Measurements from ENCODE around the gene IFI44. TPM values are rescaled to one million over a fixed set of nuclear protein-coding genes. Genes with fewer than 3 reads are reported as not detected.

IFI44 gene
- total and polyA plus RNA-seq, 10 of the 15 experiments (the other 5 are each of a cell fraction or from before 2014, with no cell fraction given) = 37.7 to 272 (median 90.9) TPM

GRCh38 chr1:78712467-78713051, 62.9 kb downstream of the IFI44 start:
- Histone ChIP-seq H3K4me3 (no peak overlapping the region), H3K27ac (ENCODE audit: control insufficient read depth, insufficient read depth) (no peak overlapping the region), H2AFZ (ENCODE audit: control insufficient read depth, low read depth, low read length) (no peak overlapping the region), H4K20me1 (ENCODE audit: control insufficient read depth, insufficient read depth) (no peaks in the 10 kb centered on the region), H3K9ac (ENCODE audit: control insufficient read depth, insufficient read depth, low read length) (no peak overlapping the region), H3K79me2 (ENCODE audit: control insufficient read depth, insufficient read depth, low read length) (no peaks in the 10 kb centered on the region), H3K4me2 (ENCODE audit: control insufficient read depth, insufficient read depth) (no peak overlapping the region), H3K27me3 (replicated peaks in 1 of 2; ENCODE audit: control insufficient read depth in 2 of 2, insufficient read depth in 2 of 2, low read length in 1 of 2) (no peaks in the 10 kb centered on the region; a peak in 1 of 4 replicates), H3K36me3 (ENCODE audit: control insufficient read depth in 2 of 2, insufficient read depth in 2 of 2, low read length in 1 of 2) (no peaks in the 10 kb centered on the region), H3K9me3 (replicated peaks; ENCODE audit: control insufficient read depth, insufficient read depth, low read length) (no peaks in the 10 kb centered on the region), H3K4me1 (ENCODE audit: control insufficient read depth, insufficient read depth, low read length) (no peaks in the 10 kb centered on the region)
- ChIA-PET SMC1A (ENCODE audit: uncharacterized antibody, unreplicated experiment) (no interaction called here), CTCF (interaction anchor here (1.7 kb wide), 1 partner anchor 8 kb away, joined by 4 read pairs; no protein-coding TSS in a partner anchor), RAD21 (ENCODE audit: unreplicated experiment) (no interaction called here), POLR2A (no interaction called here)
- intact Hi-C loops (cut with micrococcal nuclease; ENCODE audit: unreplicated experiment) (no loop called here), in situ Hi-C loops (cut with MboI) (no loop called here)
- ATAC-seq (no peak), DNase-seq (ENCODE audit: low read depth, low spot score) (no peak), FAIRE-seq (no peak)
- no TSS peak for BruUV-seq (replicated peaks)
- TF ChIP-seq RCOR1 (conservative IDR thresholded peaks at IDR 0.05; ENCODE audit: low read depth, low read length) (no peak), HDAC2 (IDR thresholded peaks at IDR 0.05) (no peak), JUND (IDR thresholded peaks at IDR 0.05; ENCODE audit: low read depth, low read length) (no peak), BCL11A (IDR thresholded peaks at IDR 0.05; ENCODE audit: low read depth, low read length) (no peak), SIX5 (IDR thresholded peaks at IDR 0.05; ENCODE audit: low read depth, low read length, severe bottlenecking) (no peak), CREB1 (IDR thresholded peaks at IDR 0.05; ENCODE audit: low read depth) (no peak), GATAD2B (conservative IDR thresholded peaks at IDR 0.05; ENCODE audit: low read depth) (no peak), USF1 (IDR thresholded peaks at IDR 0.05; ENCODE audit: borderline replicate concordance, extremely low read length, insufficient read depth, low read depth, low read length) (no peak), RB1 (IDR thresholded peaks at IDR 0.05; ENCODE audit: borderline replicate concordance) (no peak), PAX5 (IDR thresholded peaks at IDR 0.05; ENCODE audit: borderline replicate concordance, low read depth, low read length) (no peak), MEF2B (IDR thresholded peaks at IDR 0.05; ENCODE audit: partially characterized antibody, poor library complexity, severe bottlenecking) (no peak), CBFB (IDR thresholded peaks at IDR 0.05; ENCODE audit: low read depth) (no peak), ZNF622 (IDR thresholded peaks at IDR 0.05) (no peak), NFXL1 (IDR thresholded peaks at IDR 0.05; ENCODE audit: borderline replicate concordance) (no peak)
- TF ChIP-seq, protein P1, sequence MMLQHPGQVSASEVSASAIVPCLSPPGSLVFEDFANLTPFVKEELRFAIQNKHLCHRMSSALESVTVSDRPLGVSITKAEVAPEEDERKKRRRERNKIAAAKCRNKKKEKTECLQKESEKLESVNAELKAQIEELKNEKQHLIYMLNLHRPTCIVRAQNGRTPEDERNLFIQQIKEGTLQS (IDR thresholded peaks at IDR 0.05; ENCODE audit: borderline replicate concordance, extremely low read depth, low read depth, low read length) = no peak
- WGBS (ENCODE audit: insufficient coverage, insufficient replicate concordance, low lambda C conversion rate, missing lambda C conversion rate) = 47% methylated on average over 3 of the region's 3 CpGs
